Activated B cell treated with CpG ODN at 0.5 μM for 24 hours (primary cell): Measurements from ENCODE around the gene MTO1. TPM values are rescaled to one million over a fixed set of nuclear protein-coding genes. Genes with fewer than 3 reads are reported as not detected.
"Not testable (repeated sequence)": the region's sequence is repeated elsewhere in the genome, so short reads cannot be mapped to it uniquely, and the experiment has no call there.

Experiments used
- ATAC-seq: fragments of 200-7000 bp; cut with Tn5 transposase; one replicate; pipeline ENCODE4 v1.10.0; 2021; ENCODE audit warnings: low read depth, mild to moderate bottlenecking, moderate library complexity
- CTCF ChIA-PET: fragments of 350-600 bp; sonication (Branson Sonifier 250); formaldehyde crosslinking; loops from one replicate; lab custom pipeline; 2021; ENCODE audit warnings: antibody characterized with exemption; lab: Charles Lee
- POLR2A ChIA-PET: fragments of 350-600 bp; sonication (Branson Sonifier 250); formaldehyde crosslinking; loops from one replicate; lab custom pipeline; 2021; ENCODE audit warnings: antibody characterized with exemption; lab: Charles Lee
- DNase-seq: peaks from one replicate; pipeline ENCODE4 v3.0.0; 2022
- H3K27ac Mint-ChIP-seq: one replicate; pipeline ENCODE4 v1.8.0; 2020; ENCODE audit warnings: mixed read lengths
- H3K27me3 Mint-ChIP-seq: one replicate; pipeline ENCODE4 v1.8.0; 2021; ENCODE audit warnings: mixed read lengths
- H3K36me3 Mint-ChIP-seq: one replicate; pipeline ENCODE4 v1.8.0; 2021; ENCODE audit warnings: low read depth, mixed read lengths
- H3K4me1 Mint-ChIP-seq: one replicate; pipeline ENCODE4 v1.8.0; 2021; ENCODE audit warnings: mixed read lengths
- H3K4me3 Mint-ChIP-seq: one replicate; pipeline ENCODE4 v1.8.0; 2020; ENCODE audit warnings: mild to moderate bottlenecking, mixed read lengths
- H3K9me3 Mint-ChIP-seq: one replicate; pipeline ENCODE4 v1.8.0; 2020; ENCODE audit warnings: mixed read lengths
- CTCF ChIP-seq: fragments of 200-600 bp; IDR thresholded peaks from one replicate; pipeline ENCODE4 v1.8.0; 2022; ENCODE audit warnings: antibody characterized with exemption, mild to moderate bottlenecking
- intact Hi-C: fragments of 100-400 bp; cut with micrococcal nuclease; formaldehyde crosslinking; loops from one replicate; pipeline ENCODE4 v1.15.1; 2024
- total RNA-seq: library from RNA; stranded (reverse); gene quantifications from 2 replicates; pipeline ENCODE4 v1.2.3, GENCODE V29; 2022

Gene MTO1
- total RNA-seq, 1 donor from 2014 or later: 58.5 TPM

- H3K36me3 Mint-ChIP-seq: no peaks in the 10 kb centered on the region
- no peak for ATAC-seq
- POLR2A ChIA-PET: interaction anchor here (0.7 kb wide), 1 partner anchor 26 kb away, joined by 3 read pairs; no protein-coding TSS in a partner anchor
Observed at GRCh38 chr6:73528897-73529296, 67.4 kb downstream of the MTO1 start.

GRCh38 chr6:73532293-73532692 lies 70.8 kb downstream of the MTO1 start:
- H3K4me3 Mint-ChIP-seq: no peak overlapping the region
- H3K9me3 Mint-ChIP-seq: no peaks in the 10 kb centered on the region
- no peak for TF ChIP-seq CTCF
- ChIA-PET POLR2A (interaction anchor here (3.0 kb wide), 1 partner anchor 11 kb away, joined by 12 read pairs; the partner anchor contains the start of gene EEF1A1), CTCF (no interaction called here)
- H3K27ac Mint-ChIP-seq: no peak overlapping the region
- no peaks in the 10 kb centered on the region for H3K4me1 Mint-ChIP-seq
- no peaks in the 10 kb centered on the region for H3K36me3 Mint-ChIP-seq
- H3K27me3 Mint-ChIP-seq: no peaks in the 10 kb centered on the region
- no peak for DNase-seq
- no peak for ATAC-seq
- intact Hi-C loops: no loop called here

More at GRCh38 chr6:73528897-73529296, 67.4 kb downstream of the MTO1 start:
- Mint-ChIP-seq H3K4me3 (no peak overlapping the region), H3K4me1 (peaks cover 5% of the 10 kb centered on the region), H3K27me3 (no peaks in the 10 kb centered on the region), H3K9me3 (no peaks in the 10 kb centered on the region), H3K27ac (no peak overlapping the region)
- no peak for TF ChIP-seq CTCF
- intact Hi-C loops: loop anchor here (10.0 kb wide), 1 partner anchor 206 kb away; no protein-coding TSS in a partner anchor
- CTCF ChIA-PET: no interaction called here
- DNase-seq: no peak

GRCh38 chr6:73534628-73535027 lies 73.1 kb downstream of the MTO1 start:
- intact Hi-C loops: no loop called here
- ChIA-PET CTCF (no interaction called here), POLR2A (interaction anchor here (1.2 to 3.0 kb wide), 3 partner anchors 11 to 17 kb away, joined by 3 to 12 read pairs (median 12); partner anchors contain the start of gene EEF1A1)

GRCh38 chr6:73537677-73538076 lies 76.1 kb downstream of the MTO1 start:
- ATAC-seq (peak; percentile 77), DNase-seq (no peak)
- H3K4me1 Mint-ChIP-seq: peaks cover 10% of the 10 kb centered on the region
- intact Hi-C loops: no loop called here
- H3K9me3 Mint-ChIP-seq: no peaks in the 10 kb centered on the region
- H3K27me3 Mint-ChIP-seq: no peaks in the 10 kb centered on the region
- no peak for TF ChIP-seq CTCF
- POLR2A ChIA-PET: interaction anchor here (1.0 to 2.8 kb wide), 6 partner anchors 14 to 47 kb away, joined by 3 to 34 read pairs (median 6); partner anchors contain the start of gene EEF1A1
- H3K36me3 Mint-ChIP-seq: no peaks in the 10 kb centered on the region
- H3K27ac Mint-ChIP-seq: peak overlapping the region; percentile 80
- CTCF ChIA-PET: no interaction called here
- H3K4me3 Mint-ChIP-seq: no peak overlapping the region

More at GRCh38 chr6:73534628-73535027, 73.1 kb downstream of the MTO1 start:
- Mint-ChIP-seq H3K36me3 (no peaks in the 10 kb centered on the region), H3K4me1 (peaks cover 7% of the 10 kb centered on the region), H3K27me3 (no peaks in the 10 kb centered on the region), H3K4me3 (no peak overlapping the region), H3K27ac (no peak overlapping the region), H3K9me3 (no peaks in the 10 kb centered on the region)
- ATAC-seq (no peak), DNase-seq (no peak)
- TF ChIP-seq CTCF: no peak

GRCh38 chr6:73538116-73538779 lies 76.7 kb downstream of the MTO1 start:
- intact Hi-C loops: no loop called here
- Mint-ChIP-seq H3K27me3 (no peaks in the 10 kb centered on the region), H3K36me3 (no peaks in the 10 kb centered on the region), H3K4me1 (peaks cover 10% of the 10 kb centered on the region), H3K27ac (peak overlapping the region; percentile 50), H3K4me3 (no peak overlapping the region), H3K9me3 (no peaks in the 10 kb centered on the region)
- ATAC-seq (no peak), DNase-seq (no peak)
- CTCF ChIA-PET: no interaction called here
- TF ChIP-seq CTCF: no peak
- POLR2A ChIA-PET: interaction anchor here (0.6 to 2.8 kb wide), 6 partner anchors 14 to 47 kb away, joined by 3 to 34 read pairs (median 6); partner anchors contain the start of gene EEF1A1

GRCh38 chr6:73542481-73542880 lies 80.9 kb downstream of the MTO1 start:
- H3K4me3 Mint-ChIP-seq, intact Hi-C loops, H3K9me3 Mint-ChIP-seq, H3K36me3 Mint-ChIP-seq, DNase-seq, H3K27me3 Mint-ChIP-seq, H3K4me1 Mint-ChIP-seq, CTCF ChIA-PET, H3K27ac Mint-ChIP-seq, ATAC-seq: not testable (repeated sequence)
- POLR2A ChIA-PET: interaction anchor here (0.7 to 1.6 kb wide), 2 partner anchors 21 to 22 kb away, joined by 3 to 6 read pairs; partner anchors contain the start of gene EEF1A1
